Psoas muscle (tissue), 8 donors: Measurements from ENCODE around the gene FBLN5. TPM values are rescaled to one million over a fixed set of nuclear protein-coding genes. Genes with fewer than 3 reads are reported as not detected.

Experiments used
- ATAC-seq, 4 donors: fragments of 200-7000 bp; cut with Tn5 transposase; one replicate each; pipeline ENCODE4 v1.9.1; 2020; ENCODE audit warnings: moderate library complexity in 3 of 4, mild to moderate bottlenecking in 2 of 4
- DNase-seq, 2 donors: peaks; one replicate each; pipeline ENCODE4 v3.0.0-alpha.2; 2020
- H3K27ac ChIP-seq: fragments of 200-600 bp; one replicate; pipeline ENCODE4 v1.8.0; 2022
- H3K27me3 ChIP-seq, 3 donors: fragments of 200-600 bp in 1 of 3; one replicate each; pipeline versions ENCODE4 v1.6.1 to v1.8.0; 2013 to 2022; ENCODE audit warnings: low read length in 2 of 3, mild to moderate bottlenecking in 2 of 3, moderate library complexity in 1 of 3; ENCODE audit not compliant: insufficient read depth in 3 of 3
- H3K36me3 ChIP-seq, 2 donors: fragments of 200-600 bp in 1 of 2; one replicate each; pipeline versions ENCODE4 v1.6.1 to v1.8.0; 2013 to 2022; ENCODE audit warnings: low read depth in 1 of 2, mild to moderate bottlenecking in 1 of 2, moderate library complexity in 1 of 2; ENCODE audit not compliant: insufficient read depth in 1 of 2
- H3K4me1 ChIP-seq: fragments of 200-600 bp; one replicate; pipeline ENCODE4 v1.8.0; 2022
- H3K4me3 ChIP-seq: fragments of 200-600 bp; one replicate; pipeline ENCODE4 v1.8.0; 2022; ENCODE audit warnings: mild to moderate bottlenecking
- H3K9me3 ChIP-seq: fragments of 200-600 bp; one replicate; pipeline ENCODE4 v1.8.0; 2022
- CTCF ChIP-seq: fragments of 200-600 bp; IDR thresholded peaks from one replicate; pipeline ENCODE4 v1.8.0; 2022; ENCODE audit warnings: antibody characterized with exemption
- WGBS, 3 donors: extraction: QIAGEN DNeasy Blood & Tissue Kit; methylation state at CpG; one replicate each; pipeline versions ENCODE4 v1.1.6 to v1.1.7; 2013; 5-methylcytosine and 5-hydroxymethylcytosine counted together
- intact Hi-C, 2 donors: fragments of 100-400 bp; cut with DNase I; formaldehyde crosslinking; loops; one replicate each; pipeline versions ENCODE4 v1.11.0 to v1.14.2; 2022
- polyA plus RNA-seq, 3 donors: library from polyadenylated mRNA; stranded (reverse); fragments of 200-250 nt; gene quantifications; one replicate each; pipeline ENCODE4 v1.2.3, GENCODE V29; 2013
- total RNA-seq, 4 donors: library from RNA; stranded (reverse); fragmentation: NEBNext Ultra II Directional in 2 of 4; extraction: Animal tissue kit (Norgen Biotek cat#: 25700) in 2 of 4; gene quantifications; one replicate each; pipeline versions ENCODE4 v1.2.1 to v1.2.4, GENCODE V29; 2021 to 2023
- donor health status: healthy with polysubstance abuse.
- donor health status: DM: no; HTN: no; CAD: no; lungs with moderate emphysema.
- donor health status: Bipolar disorder and iron deficiency.
- donor health status: healthy.
- donor health status: DM: yes; HTN: yes; CAD: no.
- donor health status: DM: no; HTN: no; CAD: no.
- donor health status: DM: no; HTN: no; CAD: no.
- donor health status: DM: yes; HTN: yes; CAD: no.

FBLN5 gene
- total and polyA plus RNA-seq, 7 donors, result 12.3 to 37.8 (median 16.7) TPM

- no peaks in the 10 kb centered on the region for H3K4me1 ChIP-seq
- ATAC-seq, result no peak
- intact Hi-C loops, result no loop called here
Measured at GRCh38 chr14:91963465-91963864, 16.0 kb upstream of the FBLN5 start.

GRCh38 chr14:91961297-91962220 lies 14.1 kb upstream of the FBLN5 start:
- Histone ChIP-seq H3K27me3 (no peaks in the 10 kb centered on the region), H3K36me3 (peaks cover 0 to 4% of the 10 kb centered on the region in 2 donors), H3K4me1 (no peaks in the 10 kb centered on the region), H3K9me3 (no peaks in the 10 kb centered on the region), H3K27ac (no peak overlapping the region), H3K4me3 (no peak overlapping the region)
- no peak for TF ChIP-seq CTCF
- 56 to 65% (median 62%) methylated on average over 9 to 14 of the region's 14 CpGs for WGBS, 3 donors
- intact Hi-C loops, result no loop called here
- DNase-seq (no peak), ATAC-seq (peak in 1 of 4 donors; percentile 26)

More at GRCh38 chr14:91963465-91963864, 16.0 kb upstream of the FBLN5 start:
- DNase-seq, result no peak
- 62 to 75% (median 67%) methylated on average over 6 of the region's 6 CpGs for WGBS, 3 donors
- H3K4me3 ChIP-seq, result no peak overlapping the region
- no peak for TF ChIP-seq CTCF
- peaks cover 2 to 20% of the 10 kb centered on the region in 2 donors for H3K36me3 ChIP-seq
- H3K27me3 ChIP-seq, result no peaks in the 10 kb centered on the region
- no peaks in the 10 kb centered on the region for H3K9me3 ChIP-seq
- H3K27ac ChIP-seq, result no peak overlapping the region

- WGBS, 3 donors, result 80 to 87% (median 80%) methylated on average over 9 of the region's 9 CpGs
Measured at GRCh38 chr14:91957876-91958313, 10.4 kb upstream of the FBLN5 start.

GRCh38 chr14:91956616-91957015 lies 9.1 kb upstream of the FBLN5 start:
- 60 to 79% (median 74%) methylated on average over 5 of the region's 5 CpGs for WGBS, 3 donors
- Histone ChIP-seq H3K27ac (no peak overlapping the region), H3K4me1 (no peaks in the 10 kb centered on the region), H3K9me3 (no peaks in the 10 kb centered on the region), H3K4me3 (no peak overlapping the region), H3K27me3 (peaks cover 0 to 3% (median 0%) of the 10 kb centered on the region in 3 donors), H3K36me3 (no peaks in the 10 kb centered on the region)
- TF ChIP-seq CTCF, result no peak
- intact Hi-C loops, result no loop called here
- no peak for ATAC-seq
- DNase-seq, result no peak

More at GRCh38 chr14:91957876-91958313, 10.4 kb upstream of the FBLN5 start:
- Histone ChIP-seq H3K4me1 (no peaks in the 10 kb centered on the region), H3K9me3 (no peaks in the 10 kb centered on the region), H3K4me3 (no peak overlapping the region), H3K27ac (no peak overlapping the region), H3K36me3 (no peaks in the 10 kb centered on the region), H3K27me3 (peaks cover 0 to 3% (median 0%) of the 10 kb centered on the region in 3 donors)
- DNase-seq (no peak), ATAC-seq (no peak)
- intact Hi-C loops, result no loop called here
- TF ChIP-seq CTCF, result no peak
